CD4-positive, alpha-beta T cell treated with Interleukin-17A for 4 hours (primary cell): ENCODE data around the gene MIF.
"Not testable (repeated sequence)": the region's sequence is repeated elsewhere in the genome, so short reads cannot be mapped to it uniquely, and the experiment has no call there.

Experiments used
- DNase-seq: peaks from one replicate; pipeline ENCODE4 v3.0.0-alpha.2; 2020; ENCODE audit warnings: mixed read lengths

MIF gene

DNA sequence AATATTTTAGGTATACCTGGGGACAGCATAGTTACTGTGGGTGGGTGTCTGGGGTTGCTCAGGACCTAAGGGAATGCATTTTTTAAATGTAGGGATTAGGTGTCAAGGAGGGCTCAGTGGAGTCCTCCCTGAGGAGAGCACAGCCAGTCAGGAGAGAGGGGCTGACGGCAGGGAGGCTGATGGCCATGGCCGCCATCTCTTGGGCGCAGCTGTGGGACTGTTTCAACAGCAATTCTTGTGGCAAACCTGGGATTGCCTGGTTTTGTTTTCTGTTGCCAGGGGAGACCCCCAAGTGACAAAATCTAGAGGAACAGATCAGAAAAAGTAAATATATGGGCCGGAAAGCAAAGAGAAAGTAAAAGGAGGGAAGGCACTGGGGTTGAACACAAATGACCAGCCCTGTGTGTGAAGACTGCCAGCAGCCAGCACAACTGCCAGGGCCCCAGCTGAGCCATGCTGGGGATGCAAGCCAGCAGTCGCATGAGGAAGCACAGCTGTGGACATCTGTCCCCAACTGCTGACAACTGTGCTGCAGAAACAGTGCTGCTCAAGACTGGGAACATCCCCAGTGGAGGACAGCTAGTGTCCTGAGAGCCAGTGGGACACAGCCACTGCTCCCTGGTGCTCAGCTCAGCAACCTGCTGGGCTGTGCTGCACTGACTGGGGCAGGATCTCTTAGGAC lies 10.5 kb downstream of the MIF start:
- no peak for DNase-seq

DNA sequence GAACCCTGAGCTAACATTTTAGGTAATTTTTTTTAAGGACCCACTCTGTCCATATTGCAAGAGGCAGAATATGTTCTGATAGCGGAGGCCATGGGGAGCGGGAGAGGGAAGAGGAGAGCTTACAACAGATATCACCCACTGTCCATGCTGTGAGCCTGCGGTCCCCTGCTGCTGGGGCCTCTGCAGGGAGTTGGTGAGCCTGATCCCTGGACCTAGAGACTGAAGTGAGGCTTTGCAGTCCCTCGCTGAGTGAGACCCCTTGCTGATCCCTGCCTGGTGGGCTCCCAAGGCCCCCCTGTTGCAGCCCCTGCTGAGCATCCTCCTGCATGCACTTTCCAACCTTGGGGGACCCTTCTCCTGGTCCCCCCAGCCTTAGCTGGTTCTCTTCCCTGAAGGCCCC lies 12.5 kb downstream of the MIF start:
- no peak for DNase-seq

DNA sequence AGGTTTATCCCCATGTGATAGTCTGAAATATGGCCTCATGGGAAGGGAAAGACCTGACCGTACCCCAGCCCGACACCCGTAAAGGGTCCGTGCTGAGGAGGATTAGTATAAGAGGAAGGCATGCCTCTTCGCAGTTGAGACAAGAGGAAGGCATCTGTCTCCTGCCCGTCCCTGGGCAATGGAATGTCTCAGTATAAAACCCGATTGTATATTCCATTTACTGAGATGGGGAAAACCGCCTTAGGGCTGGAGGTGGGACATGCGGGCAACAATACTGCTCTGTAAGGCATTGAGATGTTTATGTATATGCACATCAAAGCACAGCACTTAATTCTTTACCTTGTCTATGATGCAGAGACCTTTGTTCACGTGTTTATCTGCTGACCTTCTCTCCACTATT lies 13.2 kb downstream of the MIF start:
- not testable (repeated sequence) for DNase-seq

DNA sequence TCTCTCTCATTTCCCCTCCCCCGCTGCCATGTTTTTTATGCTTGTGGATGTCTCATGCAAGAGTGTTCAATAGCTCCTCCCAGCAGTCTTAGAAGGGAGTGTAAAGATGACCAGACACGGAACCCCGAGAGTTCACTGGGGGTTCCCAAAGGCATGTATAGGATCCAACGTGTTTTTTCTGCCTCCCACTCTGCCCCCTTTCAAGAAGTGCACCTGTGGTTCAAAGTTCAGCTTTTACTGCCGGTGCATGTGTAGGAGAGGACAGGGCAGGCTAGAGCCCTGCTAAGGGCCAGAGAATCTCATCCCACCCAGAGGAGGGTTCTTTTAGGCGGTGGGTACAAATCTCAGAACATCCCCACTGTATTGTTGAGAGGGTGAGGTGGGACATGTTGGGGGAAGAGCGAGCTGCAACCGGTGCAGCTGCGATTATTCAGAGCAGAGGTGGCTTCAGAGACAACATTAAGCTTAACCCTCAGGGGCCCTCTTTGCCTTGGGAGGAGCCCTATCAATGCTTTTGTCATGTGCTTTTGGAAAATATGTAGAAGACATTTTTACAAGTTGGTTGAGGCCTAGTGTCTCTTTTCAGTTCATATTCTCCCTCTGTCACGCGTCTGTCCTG lies 14.5 kb downstream of the MIF start:
- no peak for DNase-seq

DNA sequence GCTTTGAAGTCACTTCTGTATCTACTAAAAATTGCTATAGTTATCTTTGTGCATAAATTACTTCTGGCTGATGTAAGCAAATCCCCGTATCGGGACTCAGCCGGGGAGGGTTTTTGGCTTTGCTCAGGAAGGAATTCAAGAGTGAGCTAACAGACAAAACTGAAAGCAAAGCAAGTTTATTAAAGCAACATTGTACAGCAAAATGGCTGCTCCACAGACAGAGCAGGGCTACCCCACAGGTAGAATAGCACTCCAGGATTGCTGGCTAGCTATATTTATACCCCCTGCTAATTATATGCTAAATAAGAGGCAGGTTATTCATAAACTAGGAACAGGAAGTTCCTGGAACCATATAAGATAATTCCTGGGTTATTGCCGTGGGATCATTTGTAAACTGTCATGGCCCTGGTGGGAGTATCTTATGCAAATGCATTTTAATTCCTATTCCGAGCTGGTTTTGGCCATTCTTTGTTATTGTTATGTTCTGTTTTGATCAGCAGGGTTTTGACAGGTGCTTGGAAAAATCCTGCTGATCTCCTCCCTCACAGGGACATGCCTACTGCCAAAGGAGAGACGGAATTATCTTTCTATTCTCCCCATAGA lies 15.2 kb downstream of the MIF start:
- DNase-seq = no peak

DNA sequence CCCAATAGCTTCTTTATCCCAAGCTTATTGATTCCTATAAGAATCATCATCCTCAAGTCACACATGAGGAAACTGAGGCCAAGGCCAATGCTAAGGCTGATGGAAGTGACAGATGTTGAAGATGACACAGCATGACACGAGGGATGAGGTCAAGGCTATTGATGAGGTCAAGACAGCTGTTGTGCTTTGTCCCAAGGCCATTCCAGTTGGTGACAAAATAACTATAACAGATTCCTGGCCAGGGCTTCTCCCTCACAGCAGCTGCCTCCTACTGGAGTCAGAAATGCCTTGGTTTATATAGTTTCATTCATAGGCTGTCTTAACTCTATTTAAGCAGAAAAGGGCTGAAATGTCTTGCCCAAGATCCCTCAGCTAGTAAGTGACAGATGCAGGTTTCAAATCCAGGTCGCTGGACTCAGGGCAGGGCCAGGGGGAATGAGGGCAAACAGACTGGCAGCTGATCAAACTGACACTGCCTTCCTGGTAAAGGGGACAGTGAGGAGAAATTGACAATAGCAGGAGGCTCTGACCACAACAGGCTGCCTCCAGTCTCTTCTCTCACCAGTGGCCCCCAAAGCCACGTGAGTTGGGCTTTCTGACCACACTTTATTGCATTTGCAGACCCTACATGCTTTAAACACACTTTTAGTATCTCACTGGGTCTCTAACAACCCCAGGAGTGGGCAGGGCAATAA lies 16.5 kb downstream of the MIF start:
- DNase-seq = no peak

DNA sequence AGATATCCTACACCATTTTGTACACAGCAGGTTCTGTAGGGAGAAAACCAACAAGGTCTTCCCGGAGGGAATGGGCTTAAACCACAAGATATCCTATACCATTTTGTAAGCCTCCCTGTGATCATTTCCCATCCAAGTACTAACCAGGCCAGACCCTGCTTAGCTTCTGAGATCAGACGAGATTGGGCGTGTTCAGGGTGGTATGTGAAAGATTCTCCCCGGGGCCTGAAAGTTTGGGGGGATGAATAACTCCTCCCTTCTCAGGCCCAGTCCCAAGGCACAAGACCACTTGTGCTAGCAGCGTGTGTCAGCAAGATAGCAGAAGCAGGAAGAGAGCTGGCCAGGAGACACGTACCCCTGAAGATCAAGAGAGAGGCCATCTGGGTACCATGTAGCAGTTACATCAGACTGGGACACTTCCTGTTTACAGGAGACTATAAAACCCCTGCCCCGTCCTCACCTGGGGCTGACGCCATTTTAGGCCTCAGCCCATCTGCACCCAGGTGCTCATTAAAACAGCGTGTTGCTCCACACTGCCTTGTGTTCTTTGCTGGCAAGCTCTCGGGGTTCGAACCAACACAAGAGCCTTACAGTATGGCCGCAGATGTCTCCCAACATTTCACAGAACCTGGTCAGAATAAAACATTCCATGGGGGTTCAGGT lies 17.3 kb downstream of the MIF start:
- DNase-seq = no peak

DNA sequence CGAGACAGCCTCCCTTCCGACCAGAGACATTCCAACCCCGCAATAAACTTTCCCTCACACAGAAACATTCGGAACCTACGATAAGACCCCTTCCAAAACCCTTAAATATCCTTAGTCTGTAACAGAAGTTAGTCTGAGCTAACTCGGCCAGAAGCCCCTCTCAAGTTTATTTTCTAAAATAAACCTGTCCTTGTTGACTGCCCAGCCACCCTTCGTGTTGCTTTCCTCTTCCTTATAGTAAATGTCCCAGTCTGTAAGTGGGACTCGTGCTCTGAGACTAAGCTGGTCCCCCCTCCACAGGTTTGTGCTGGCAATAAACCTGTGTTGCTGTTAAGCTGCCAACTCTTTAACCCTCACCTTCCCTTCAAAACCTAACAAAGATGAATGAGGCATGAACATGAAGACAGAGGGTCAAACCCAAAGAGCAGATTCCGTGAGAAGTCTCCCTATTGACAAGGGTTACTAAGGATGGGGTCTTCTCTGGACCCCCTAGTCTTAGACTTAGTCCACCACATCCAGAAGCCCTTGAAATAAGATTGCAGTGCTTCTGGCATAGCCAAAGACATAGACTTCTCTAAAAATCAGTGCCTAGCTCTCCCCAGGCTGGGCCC lies 18.2 kb downstream of the MIF start:
- DNase-seq = no peak

DNA sequence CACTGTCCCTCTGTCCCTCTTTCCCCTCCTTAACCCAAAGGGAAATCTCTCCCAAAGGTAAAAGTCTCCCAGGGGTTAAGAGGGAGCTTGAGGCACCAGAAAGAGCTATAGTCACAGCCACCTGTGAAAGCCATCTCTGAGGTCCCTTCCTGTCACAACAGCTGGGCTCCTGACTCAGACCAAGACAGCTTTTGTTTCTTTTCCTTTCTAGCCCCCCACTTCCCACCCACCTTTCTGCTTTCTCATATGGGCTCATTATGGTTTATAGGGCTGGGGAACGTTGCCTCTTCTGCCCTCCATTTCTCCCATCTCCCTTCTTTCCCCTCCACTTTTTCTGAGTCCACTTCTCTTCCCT lies 19.1 kb downstream of the MIF start:
- DNase-seq = no peak

DNA sequence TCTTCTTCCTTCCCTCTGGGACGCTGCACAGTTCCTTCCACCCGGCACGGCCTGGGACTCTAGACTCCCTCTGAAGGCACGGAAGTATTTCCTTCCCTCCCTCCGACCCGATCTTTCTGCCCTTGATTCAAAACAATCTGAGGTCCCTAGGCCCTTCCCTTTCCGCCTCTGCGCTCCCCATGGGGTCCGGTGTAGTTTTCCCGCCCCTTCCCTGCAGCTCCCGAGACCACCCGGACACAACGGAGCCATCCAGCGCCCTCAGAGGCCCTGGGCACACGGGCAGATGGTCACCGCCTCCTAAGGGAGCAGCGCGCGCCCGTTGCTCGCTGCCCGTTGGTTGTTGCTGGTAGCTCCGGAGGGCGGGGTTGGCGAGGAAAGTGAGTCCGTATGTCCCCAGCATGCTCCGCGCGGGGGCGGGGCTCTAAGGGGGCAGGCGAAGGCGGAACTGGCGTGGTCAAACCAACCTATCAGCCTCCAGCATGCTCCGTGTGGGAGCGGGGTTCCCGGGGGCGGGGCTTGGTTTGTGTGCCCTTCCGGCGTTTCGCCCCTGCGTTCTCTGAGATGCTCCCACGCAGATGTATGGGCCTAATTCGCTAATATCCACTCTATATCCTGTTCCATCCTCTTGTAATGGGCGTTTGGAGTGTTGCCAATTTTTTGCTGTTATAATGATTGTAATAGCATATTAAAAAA lies 19.6 kb downstream of the MIF start:
- peak; percentile 100 for DNase-seq

DNA sequence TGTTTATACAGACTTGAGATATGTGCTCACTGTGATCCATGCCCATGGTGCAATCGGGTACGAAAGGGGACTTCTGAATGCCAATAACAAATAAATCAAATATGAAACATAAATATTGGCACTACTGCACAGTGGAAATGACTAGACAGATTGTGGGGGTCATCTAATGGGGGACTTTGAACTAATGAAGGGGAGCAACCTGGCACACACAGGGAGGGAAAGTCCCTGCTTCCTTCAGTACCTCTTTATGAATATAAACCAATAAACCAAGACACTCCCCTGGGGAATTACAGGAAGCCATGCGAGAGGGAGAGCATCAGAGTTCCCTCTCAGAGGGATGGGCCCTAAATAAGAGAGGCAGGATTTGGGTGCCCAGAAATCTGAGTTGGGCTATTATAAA lies 21.1 kb downstream of the MIF start:
- DNase-seq = no peak

DNA sequence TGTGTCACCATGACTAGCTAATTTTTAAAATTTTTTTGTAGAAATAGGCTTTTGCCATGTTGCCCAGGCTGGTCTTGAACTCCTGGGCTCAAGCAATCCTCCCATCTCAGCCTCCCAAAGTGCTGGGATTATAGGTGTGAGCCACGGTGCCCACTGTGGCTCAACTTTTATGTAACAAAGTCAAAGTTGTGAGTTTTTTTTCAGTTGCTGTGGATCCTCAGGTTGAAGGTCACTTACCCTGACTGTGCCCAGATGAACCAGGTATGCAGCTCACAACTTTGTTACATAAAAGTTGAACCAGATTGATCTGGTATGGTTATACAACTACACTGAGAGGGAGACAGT lies 26.1 kb downstream of the MIF start:
- not testable (repeated sequence) for DNase-seq

DNA sequence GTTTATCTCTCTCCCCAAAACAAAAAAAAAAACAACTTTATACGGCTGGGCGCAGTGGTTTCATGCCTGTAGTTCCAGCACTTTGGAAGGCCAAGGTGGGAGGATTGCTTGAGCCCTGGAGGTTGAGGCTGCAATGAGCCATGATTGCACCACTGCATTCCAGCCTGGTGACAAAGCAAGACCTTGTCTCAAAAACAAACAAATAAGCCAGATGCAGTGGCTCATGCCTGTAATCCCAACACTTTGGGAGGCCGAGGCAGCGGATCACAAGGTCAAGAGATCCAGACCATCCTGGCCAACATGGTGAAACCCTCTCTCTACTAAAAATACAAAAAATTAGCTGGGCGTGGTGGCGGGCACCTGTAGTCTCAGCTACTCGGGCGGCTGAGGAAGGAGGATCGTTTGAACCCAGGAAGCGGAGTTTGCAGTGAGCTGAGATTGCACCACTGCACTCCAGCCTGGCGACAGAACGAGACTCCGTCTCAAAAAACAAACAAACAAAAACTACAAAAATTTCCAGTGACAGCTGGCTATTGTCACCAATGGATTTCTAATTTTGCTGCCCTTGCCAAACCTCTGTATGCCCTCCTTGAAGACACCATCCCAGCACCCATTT lies 27.5 kb downstream of the MIF start:
- not testable (repeated sequence) for DNase-seq

DNA sequence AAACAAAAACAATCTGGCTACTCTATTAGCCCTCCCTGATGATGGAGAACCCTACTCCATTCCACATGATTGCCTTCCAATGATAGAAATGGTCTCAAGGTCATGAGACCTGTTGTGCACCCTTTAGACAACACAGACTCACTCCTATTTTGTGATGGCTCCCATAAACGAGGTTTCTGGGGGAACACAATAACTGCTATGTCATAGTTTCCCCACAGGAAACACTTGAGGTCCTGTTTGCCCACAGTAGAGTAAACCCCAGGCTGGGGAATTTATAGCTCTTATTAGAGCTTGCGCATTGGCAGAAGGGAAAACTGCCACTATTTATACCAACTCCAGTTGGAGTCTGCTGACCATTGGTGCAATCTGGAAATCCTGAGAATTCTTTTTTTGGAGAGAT lies 28.7 kb downstream of the MIF start:
- DNase-seq = no peak

DNA sequence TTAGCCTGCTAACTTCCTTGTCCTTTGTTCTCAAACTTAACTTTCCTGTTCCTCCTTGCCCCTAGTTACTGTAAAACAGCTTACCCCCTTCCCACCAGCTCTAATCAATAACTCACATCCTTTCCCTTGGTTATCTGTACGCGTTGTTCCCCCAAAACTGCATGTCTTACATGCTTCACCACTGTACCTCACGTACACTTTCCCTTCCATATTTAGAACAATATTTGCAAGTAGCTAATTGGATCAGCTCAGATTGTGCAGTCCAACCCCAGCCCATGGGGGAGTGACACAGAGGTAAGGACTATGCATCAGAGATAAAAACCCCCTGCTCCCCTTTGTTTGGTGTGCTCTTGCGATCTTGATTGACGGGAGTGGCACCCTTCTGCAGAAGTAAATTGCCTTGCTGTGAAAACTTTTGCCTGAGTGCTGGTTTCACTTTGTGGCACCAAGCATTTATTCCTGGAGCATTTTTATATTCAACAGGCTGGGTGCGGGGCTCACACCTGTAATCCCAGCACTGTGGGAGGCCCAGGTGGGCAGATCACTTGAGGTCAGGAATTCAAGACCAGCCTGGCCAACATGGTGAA lies 30.9 kb downstream of the MIF start:
- DNase-seq = no peak

DNA sequence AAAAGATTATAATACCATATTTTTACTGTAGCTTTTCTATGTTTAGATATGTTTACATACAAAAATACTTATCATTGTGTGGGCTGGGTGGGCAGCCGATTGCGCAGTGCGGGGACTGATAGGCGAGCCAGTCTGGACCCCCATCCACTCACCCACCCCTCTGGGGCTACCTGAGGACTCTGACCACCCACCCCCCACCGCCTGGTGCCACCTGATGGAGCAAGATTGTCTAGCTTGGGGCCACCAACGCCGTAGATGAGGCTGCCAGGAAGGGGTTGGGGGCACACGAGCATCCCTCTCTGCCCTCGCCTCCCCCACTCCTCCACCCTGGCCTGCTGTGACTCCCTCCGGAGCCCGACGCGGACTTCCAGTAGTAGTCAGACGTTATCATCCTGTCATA lies 32.4 kb downstream of the MIF start:
- no peak for DNase-seq

DNA sequence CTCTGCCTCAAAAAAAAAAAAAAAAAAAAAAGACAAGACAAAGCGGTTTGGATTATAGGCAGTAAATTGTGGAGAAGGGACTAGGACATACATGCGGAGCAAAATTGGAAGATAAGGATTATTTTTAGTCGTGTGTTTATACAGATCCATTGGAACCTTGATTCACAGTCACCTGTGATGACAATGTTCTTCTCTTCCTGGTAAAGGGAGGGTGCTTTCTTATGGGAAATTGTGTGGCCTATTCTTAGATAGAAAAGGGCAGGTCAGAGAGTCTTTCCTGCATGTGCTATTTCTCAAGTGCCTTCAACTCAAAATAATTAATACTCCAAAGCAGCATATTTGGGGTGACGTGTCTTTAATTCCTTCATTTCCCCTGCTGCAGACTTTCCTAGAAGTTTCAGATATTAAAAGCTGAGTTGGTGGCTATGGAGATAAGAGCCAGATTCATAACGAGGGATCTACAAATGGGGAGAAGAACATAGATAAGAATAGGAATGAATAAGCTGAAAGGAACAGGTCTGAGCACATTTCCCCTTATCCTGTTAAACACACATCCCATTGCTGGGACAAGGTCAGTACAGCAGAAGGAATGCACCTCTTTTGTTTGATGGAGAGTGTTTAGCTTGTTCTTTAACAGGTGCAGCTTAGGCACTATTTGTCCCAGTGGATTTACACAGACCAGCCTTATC lies 44.3 kb downstream of the MIF start:
- DNase-seq = no peak

DNA sequence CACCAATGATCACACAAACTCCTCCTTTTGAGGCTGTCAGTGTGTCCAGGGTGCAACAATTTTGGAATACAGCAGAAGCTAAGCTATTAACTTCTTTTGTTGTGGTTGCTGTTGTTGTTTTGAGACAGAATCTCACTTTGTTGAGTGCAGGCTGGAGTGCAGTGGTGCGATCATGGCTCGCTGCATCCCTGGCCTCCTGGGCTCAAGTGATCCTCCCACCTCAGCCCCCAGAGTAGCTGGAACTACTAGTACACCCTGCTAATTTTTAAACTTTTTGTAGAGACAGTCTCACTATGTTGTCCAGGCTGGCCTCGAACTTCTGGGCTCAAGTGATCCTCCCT lies 44.8 kb downstream of the MIF start:
- no peak for DNase-seq

DNA sequence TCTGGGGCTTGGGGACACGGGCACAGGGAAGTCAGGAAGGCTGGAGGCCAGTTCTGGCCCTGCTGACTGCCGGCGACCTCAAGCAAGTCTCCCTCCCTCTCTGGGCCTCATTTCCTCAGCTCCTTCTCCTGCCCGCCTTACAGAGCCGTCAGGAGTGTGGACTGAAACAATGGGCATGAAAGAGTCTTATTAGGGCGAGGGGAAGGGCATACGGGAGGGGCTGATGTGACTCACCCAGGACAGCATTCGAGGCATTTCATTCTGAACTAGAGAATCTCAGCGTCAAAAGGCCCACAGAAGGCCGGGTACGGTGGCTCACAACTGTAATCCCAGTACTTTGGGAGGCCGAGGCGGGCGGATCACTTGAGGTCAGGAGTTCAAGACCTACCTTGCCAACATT lies 46.0 kb downstream of the MIF start:
- DNase-seq = not testable (repeated sequence)
